Tibial artery (tissue), 4 donors: ENCODE data around the gene RNU6-9.
A peak's percentile ranks its signal among the peaks of the same experiment; 100 is the strongest.

Source experiments
- DNase-seq, 2 donors: peaks; one replicate each; pipeline ENCODE4 v3.0.0-alpha.2; 2019
- H3K27ac ChIP-seq, 2 donors: fragments of 200-600 bp; sonication (generic) in 1 of 2; 1 replicate in 1 of 2; 2 replicates in 1 of 2; pipeline ENCODE4 v1.5.1; 2018 to 2019; ENCODE audit warnings: mild to moderate bottlenecking in 1 of 2
- H3K27me3 ChIP-seq, 2 donors: fragments of 200-600 bp; sonication (generic) in 1 of 2; one replicate each; pipeline versions ENCODE4 v1.5.1 to v1.6.0; 2016 to 2019
- H3K36me3 ChIP-seq, 3 donors: fragments of 200-600 bp; sonication (generic) in 2 of 3; one replicate each; pipeline ENCODE4 v1.5.1; 2016 to 2019; ENCODE audit warnings: mild to moderate bottlenecking in 2 of 3
- H3K4me1 ChIP-seq, 4 donors: fragments of 200-600 bp; sonication (generic) in 2 of 4; 1 replicate in 3 of 4; 2 replicates in 1 of 4; pipeline ENCODE4 v1.5.1; 2016 to 2019
- H3K4me3 ChIP-seq, 2 donors: fragments of 200-600 bp; sonication (generic) in 1 of 2; 1 replicate in 1 of 2; 2 replicates in 1 of 2; pipeline ENCODE4 v1.5.1; 2018 to 2019; ENCODE audit warnings: mild to moderate bottlenecking in 2 of 2
- H3K9me3 ChIP-seq, 3 donors: fragments of 200-600 bp; sonication (generic) in 1 of 3; one replicate each; pipeline ENCODE4 v1.5.1; 2016 to 2019
- intact Hi-C: fragments of 100-400 bp; cut with DNase I; formaldehyde crosslinking; loops from one replicate; pipeline ENCODE4 v1.15.0; 2023; ENCODE audit warnings: low total_unique reads
- TF ChIP-seq, protein P1 (sequence below), 2 experiments: fragments of 200-600 bp in 1 of 2; fragments of 450-650 bp in 1 of 2; IDR thresholded peaks; one replicate each; pipeline ENCODE4 v1.5.1; 2017 to 2019; ENCODE audit warnings: antibody characterized with exemption in 2 of 2, mild to moderate bottlenecking in 1 of 2, moderate library complexity in 1 of 2

RNU6-9 gene

DNA sequence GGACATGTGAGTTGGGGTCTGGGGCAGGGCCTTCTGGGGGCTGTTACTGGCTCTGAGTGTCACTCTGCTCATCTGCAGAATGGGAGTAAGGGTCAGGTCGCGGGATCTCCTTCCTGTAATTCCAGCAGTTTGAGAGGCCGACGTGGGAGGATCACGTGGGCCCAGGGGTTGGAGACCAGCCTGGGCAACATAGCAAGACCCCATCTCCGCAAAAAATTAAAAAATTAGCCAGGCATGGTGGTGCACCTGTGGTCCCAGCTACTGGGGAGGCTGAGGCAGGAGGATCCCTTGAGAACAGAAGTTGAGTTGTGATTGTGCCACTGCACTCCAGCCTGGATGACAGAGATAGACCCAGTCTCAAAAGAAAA, 36.6 kb downstream of the RNU6-9 start:
- intact Hi-C loops = loop anchor here (10.0 kb wide), 1 partner anchor 175 kb away; the partner anchor contains the start of gene GPX4
- no peak for DNase-seq
- Histone ChIP-seq H3K9me3 (no peaks in the 10 kb centered on the region), H3K36me3 (no peaks in the 10 kb centered on the region), H3K4me1 (peaks cover 0 to 48% (median 31%) of the 10 kb centered on the region in 4 donors), H3K4me3 (no peak overlapping the region), H3K27ac (no peak overlapping the region), H3K27me3 (no peaks in the 10 kb centered on the region)
- TF ChIP-seq, protein P1, sequence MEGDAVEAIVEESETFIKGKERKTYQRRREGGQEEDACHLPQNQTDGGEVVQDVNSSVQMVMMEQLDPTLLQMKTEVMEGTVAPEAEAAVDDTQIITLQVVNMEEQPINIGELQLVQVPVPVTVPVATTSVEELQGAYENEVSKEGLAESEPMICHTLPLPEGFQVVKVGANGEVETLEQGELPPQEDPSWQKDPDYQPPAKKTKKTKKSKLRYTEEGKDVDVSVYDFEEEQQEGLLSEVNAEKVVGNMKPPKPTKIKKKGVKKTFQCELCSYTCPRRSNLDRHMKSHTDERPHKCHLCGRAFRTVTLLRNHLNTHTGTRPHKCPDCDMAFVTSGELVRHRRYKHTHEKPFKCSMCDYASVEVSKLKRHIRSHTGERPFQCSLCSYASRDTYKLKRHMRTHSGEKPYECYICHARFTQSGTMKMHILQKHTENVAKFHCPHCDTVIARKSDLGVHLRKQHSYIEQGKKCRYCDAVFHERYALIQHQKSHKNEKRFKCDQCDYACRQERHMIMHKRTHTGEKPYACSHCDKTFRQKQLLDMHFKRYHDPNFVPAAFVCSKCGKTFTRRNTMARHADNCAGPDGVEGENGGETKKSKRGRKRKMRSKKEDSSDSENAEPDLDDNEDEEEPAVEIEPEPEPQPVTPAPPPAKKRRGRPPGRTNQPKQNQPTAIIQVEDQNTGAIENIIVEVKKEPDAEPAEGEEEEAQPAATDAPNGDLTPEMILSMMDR (IDR thresholded peaks at IDR 0.05) = no peak

DNA sequence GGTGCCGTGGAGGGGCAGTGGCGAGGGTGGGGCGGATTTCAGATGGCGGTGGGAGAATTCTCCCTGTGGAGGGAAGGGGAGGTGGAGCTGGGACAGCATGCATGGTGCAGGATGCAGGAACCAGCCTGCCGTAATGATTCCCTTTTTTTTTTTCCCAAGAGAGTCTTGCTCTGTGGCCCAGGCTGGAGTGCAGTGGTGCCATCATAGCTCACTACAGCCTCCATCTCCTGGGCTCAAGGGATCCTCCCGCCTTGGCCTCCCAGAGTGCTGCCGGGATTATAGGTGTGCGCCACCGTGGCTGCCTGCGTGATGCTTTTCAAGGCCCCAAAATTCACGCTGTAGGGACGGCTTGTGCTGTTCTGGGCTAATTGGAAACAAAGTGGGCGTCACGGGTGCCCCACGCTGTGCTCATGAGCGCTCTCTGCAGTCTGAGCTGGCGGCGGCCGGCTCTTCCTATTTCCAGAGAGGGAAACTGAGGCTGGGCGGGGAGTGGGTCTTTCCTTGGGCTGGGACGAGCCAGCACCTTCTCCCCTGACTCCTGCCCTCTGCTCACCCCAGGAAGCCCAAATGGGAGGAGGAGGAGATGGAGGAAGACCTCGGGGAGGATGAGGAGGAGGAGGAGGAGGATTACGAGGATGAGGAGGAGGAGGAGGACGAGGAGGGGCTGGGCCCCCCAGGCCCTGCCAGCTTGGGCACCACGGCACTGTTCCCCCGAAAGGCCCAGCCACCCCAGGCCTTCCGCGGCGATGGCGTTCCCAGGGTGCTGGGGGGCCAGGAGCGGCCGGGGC, 38.8 kb downstream of the RNU6-9 start:
- TF ChIP-seq, protein P1 (IDR thresholded peaks at IDR 0.05) = no peak
- Histone ChIP-seq H3K9me3 (no peaks in the 10 kb centered on the region), H3K4me3 (no peak overlapping the region), H3K36me3 (no peaks in the 10 kb centered on the region), H3K27ac (no peak overlapping the region), H3K4me1 (peaks cover 0 to 38% (median 30%) of the 10 kb centered on the region in 4 donors), H3K27me3 (no peaks in the 10 kb centered on the region)
- intact Hi-C loops = no loop called here
- no peak for DNase-seq

DNA sequence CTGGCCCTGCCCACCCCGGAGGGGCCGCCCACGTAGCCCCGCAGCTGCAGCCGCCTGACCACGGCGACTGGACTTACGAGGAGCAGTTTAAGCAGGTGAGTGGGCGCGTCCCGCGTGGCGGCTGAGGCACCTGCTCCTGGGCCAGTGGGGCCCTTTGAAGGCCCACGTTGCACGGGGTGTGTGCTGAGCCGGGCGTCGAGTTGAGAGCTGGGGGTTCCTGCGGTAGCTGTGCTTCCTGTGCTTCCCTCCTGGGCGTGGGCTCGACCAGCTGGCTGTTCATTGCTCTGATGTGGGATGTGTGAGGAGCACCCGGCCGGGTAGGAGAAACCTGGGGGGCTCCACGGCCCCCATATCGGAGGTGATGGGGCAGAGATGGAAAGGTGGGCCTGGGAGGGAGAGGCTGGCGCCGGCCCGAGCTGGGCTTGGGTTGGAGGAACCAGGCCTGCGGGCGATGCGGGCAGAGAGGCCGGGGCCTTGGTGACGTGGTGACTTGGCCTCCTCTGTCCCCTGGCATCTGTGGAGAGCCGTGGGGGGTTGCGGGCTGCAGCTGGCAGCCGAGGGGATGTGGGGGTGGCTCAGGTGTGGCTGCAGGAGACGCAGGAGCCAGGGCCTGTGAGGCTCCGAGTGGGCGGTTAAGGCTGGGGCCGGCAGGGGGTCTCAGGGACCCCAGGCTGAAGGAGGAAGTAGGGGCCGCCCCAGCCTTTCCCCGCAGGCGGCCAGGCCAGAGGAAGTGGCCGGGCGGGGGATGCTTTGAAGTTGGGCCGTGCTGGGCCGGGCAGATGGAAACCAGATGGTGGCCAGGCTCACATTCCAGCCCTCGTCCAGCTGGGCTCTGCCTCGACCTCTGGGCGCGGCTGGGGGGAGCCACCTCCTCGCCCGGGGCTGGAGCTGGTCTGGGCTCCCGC, 39.6 kb downstream of the RNU6-9 start:
- TF ChIP-seq, protein P1 (IDR thresholded peaks at IDR 0.05) = no peak
- no peak overlapping the region for H3K4me3 ChIP-seq
- H3K27ac ChIP-seq = no peak overlapping the region
- no peaks in the 10 kb centered on the region for H3K27me3 ChIP-seq
- peak in 1 of 2 donors; percentile 50 for DNase-seq
- no peaks in the 10 kb centered on the region for H3K9me3 ChIP-seq
- no peaks in the 10 kb centered on the region for H3K36me3 ChIP-seq
- intact Hi-C loops = no loop called here
- peaks cover 0 to 32% (median 23%) of the 10 kb centered on the region in 4 donors for H3K4me1 ChIP-seq

DNA sequence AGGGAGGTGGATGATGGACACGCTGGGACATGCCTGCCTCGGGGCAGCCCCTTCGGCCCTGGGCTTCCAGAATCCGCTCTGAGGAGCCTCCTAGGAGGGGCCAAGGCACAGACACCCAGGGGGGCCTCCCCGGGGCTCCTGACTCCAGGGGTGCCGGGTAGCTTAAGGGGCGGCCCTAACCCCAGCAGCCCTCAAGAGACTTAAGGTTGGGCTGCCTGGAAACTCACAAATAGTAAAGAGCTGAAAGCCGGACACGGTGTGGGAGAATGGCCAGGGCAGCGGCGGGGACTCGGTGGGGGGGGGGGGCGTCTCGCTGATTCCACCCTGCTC, 40.2 kb downstream of the RNU6-9 start:
- Histone ChIP-seq H3K4me1 (peaks cover 0 to 32% (median 23%) of the 10 kb centered on the region in 4 donors), H3K9me3 (no peaks in the 10 kb centered on the region), H3K27me3 (no peaks in the 10 kb centered on the region), H3K27ac (no peak overlapping the region), H3K4me3 (no peak overlapping the region), H3K36me3 (no peaks in the 10 kb centered on the region)
- no peak for DNase-seq
- TF ChIP-seq, protein P1 (IDR thresholded peaks at IDR 0.05) = no peak
- intact Hi-C loops = no loop called here

DNA sequence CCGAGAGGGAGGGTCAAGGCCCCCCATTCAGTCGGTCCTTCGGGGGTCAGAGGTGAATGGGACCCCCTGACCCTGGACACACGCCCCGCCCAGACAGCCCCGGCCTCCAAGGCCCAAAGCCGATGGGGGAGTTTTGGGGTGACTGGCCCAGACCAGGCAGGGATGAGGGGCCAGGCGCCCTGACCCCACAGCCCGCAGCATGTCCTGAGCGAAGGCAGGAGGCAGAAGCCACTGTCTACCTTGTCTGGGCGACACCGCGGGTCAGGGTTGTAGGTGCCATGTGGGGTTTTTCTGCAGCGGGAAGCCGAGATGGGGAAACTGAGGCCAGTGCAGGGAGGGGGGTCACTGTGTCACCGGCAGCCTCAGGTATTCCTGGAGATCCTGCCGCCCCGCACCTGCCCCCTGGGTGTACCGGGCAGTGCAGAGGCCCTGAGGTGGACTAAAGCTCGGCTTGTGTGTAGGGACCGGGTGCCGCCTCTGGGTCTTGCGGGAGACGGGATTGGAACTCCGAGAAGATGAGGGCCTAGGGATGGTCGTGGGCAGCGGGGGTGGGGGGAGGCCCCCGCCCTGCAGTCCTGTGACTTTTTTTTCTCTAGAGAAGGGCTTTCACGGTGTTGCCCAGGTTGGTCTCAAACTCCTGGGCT, 41.0 kb downstream of the RNU6-9 start:
- intact Hi-C loops = no loop called here

More for the DNA sequence above, 41.0 kb downstream of the RNU6-9 start:
- Histone ChIP-seq H3K27ac (peak overlapping the region; percentile 30 to 43), H3K4me3 (no peak overlapping the region), H3K4me1 (peaks cover 0 to 32% (median 23%) of the 10 kb centered on the region in 4 donors), H3K9me3 (no peaks in the 10 kb centered on the region), H3K36me3 (no peaks in the 10 kb centered on the region), H3K27me3 (no peaks in the 10 kb centered on the region)
- TF ChIP-seq, protein P1 (IDR thresholded peaks at IDR 0.05) = no peak
- DNase-seq = no peak
